Stimulated activated CD4-positive, alpha-beta T cell treated with anti-CD3 and anti-CD28 coated beads, Interleukin-12 subunit alpha, Interleukin-12 subunit beta, amount 100 ng/mL, for 4 hours (primary cell): ENCODE data around the gene USP17L20.
"Not testable (repeated sequence)": the region's sequence is repeated elsewhere in the genome, so short reads cannot be mapped to it uniquely, and the experiment has no call there.

ENCODE experiments used
- DNase-seq: peaks from one replicate; pipeline ENCODE4 v3.0.0-alpha.2; 2020

USP17L20 gene, protein sequence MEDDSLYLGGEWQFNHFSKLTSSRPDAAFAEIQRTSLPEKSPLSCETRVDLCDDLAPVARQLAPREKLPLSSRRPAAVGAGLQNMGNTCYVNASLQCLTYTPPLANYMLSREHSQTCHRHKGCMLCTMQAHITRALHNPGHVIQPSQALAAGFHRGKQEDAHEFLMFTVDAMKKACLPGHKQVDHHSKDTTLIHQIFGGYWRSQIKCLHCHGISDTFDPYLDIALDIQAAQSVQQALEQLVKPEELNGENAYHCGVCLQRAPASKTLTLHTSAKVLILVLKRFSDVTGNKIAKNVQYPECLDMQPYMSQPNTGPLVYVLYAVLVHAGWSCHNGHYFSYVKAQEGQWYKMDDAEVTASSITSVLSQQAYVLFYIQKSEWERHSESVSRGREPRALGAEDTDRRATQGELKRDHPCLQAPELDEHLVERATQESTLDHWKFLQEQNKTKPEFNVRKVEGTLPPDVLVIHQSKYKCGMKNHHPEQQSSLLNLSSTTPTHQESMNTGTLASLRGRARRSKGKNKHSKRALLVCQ

GRCh38 chr4:9257824-9258223 lies at the start of gene USP17L20:
TSS of gene USP17L20 (plus strand) at chr4:9258124. CDS start at chr4:9258124, 0 bp downstream.
- not testable (repeated sequence) for DNase-seq

DNA sequence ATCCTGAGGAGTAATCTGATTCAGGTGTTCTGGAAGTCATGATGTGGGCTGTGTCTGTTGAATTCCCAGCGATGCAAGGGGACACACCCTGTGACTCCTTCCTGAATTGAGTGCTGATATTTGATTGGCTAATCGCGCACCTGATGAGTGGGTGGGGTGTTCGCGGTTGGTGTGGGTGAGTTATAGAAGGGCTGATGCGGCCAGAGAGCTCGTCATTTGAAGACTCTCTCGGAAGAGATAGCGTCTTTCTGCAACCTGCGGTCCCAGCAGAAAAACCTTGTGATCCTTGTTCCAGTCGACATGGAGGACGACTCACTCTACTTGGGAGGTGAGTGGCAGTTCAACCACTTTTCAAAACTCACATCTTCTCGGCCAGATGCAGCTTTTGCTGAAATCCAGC lies 47.6 kb upstream of the USP17L20 start, which contains the start of gene USP17L10:
Gene USP17L10 (plus strand): TSS at position 301 of the 400 bp plus-strand sequence. CDS start 0 bp downstream, at position 301.
- not testable (repeated sequence) for DNase-seq

- DNase-seq, result not testable (repeated sequence)
Measured at GRCh38 chr4:9214701-9215100, 43.2 kb upstream of the USP17L20 start.

DNA sequence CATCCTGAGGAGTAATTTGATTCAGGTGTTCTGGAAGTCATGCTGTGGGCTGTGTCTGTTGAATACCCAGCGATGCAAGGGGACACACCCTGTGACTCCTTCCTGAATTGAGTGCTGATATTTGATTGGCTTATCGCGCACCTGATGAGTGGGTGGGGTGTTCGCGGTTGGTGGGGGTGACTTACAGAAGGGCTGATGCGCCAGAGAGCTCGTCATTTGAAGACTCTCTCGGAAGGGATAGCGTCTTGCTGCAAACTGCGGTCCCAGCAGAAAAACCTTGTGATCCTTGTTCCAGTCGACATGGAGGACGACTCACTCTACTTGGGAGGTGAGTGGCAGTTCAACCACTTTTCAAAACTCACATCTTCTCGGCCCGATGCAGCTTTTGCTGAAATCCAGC lies 42.8 kb upstream of the USP17L20 start, which contains the start of gene USP17L11:
Gene USP17L11 (plus strand): TSS at position 301 of the 400 bp plus-strand sequence. CDS start 0 bp downstream, at position 301.
- not testable (repeated sequence) for DNase-seq

- not testable (repeated sequence) for DNase-seq
Measured at GRCh38 chr4:9219852-9220251, 38.1 kb upstream of the USP17L20 start, which contains the start of gene USP17L12. TSS of gene USP17L12 (plus strand) at chr4:9220152. CDS start at chr4:9220152, 0 bp downstream.

DNA sequence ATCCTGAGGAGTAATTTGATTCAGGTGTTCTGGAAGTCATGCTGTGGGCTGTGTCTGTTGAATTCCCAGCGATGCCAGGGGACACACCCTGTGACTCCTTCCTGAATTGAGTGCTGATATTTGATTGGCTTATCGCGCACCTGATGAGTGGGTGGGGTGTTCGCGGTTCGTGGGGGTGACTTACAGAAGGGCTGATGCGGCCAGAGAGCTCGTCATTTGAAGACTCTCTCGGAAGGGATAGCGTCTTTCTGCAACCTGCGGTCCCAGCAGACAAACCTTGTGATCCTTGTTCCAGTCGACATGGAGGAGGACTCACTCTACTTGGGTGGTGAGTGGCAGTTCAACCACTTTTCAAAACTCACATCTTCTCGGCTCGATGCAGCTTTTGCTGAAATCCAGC lies 33.3 kb upstream of the USP17L20 start, which contains the start of gene USP17L13:
Gene USP17L13 (plus strand): TSS at position 301 of the 400 bp plus-strand sequence. CDS start 0 bp downstream, at position 301.
- not testable (repeated sequence) for DNase-seq

- not testable (repeated sequence) for DNase-seq
Measured at GRCh38 chr4:9230249-9230648, 27.7 kb upstream of the USP17L20 start.

GRCh38 chr4:9234085-9234484 lies 23.8 kb upstream of the USP17L20 start, which contains the start of gene USP17L15:
TSS of gene USP17L15 (plus strand) at chr4:9234385. CDS start at chr4:9234385, 0 bp downstream.
- not testable (repeated sequence) for DNase-seq

DNA sequence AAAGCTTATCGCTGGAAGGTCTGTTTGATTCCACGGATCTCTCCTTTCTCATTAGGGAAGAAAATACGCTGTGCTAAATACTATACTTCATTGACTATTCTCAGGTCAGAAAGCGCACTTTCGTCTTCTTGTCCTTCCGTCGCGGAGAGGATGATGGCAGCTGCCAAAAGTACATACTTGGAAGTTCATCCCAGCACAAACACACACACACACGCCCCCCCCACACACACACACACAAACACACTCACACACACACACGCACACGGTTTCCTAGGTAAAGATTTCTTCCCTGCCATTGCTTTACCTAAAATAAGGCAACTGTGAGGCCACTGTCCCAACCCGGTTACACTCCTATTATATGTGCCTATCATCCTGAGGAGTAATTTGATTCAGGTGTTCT lies 19.5 kb upstream of the USP17L20 start:
- not testable (repeated sequence) for DNase-seq

GRCh38 chr4:9243579-9243978 lies 14.3 kb upstream of the USP17L20 start, which contains the start of gene USP17L17:
TSS of gene USP17L17 (plus strand) at chr4:9243879. CDS start at chr4:9243879, 0 bp downstream.
- DNase-seq, result not testable (repeated sequence)

GRCh38 chr4:9247953-9248680 lies 9.8 kb upstream of the USP17L20 start, which contains the start of gene USP17L18:
TSS of gene USP17L18 (plus strand) at chr4:9248630. CDS start at chr4:9248630, 0 bp downstream.
- peak; percentile 0 for DNase-seq

- DNase-seq, result not testable (repeated sequence)
Measured at GRCh38 chr4:9253078-9253477, 4.8 kb upstream of the USP17L20 start, which contains the start of gene USP17L19. TSS of gene USP17L19 (plus strand) at chr4:9253378. CDS start at chr4:9253378, 0 bp downstream.

GRCh38 chr4:9262572-9262971 lies 4.6 kb downstream of the USP17L20 start, which contains the start of gene USP17L21:
TSS of gene USP17L21 (plus strand) at chr4:9262872. CDS start at chr4:9262872, 0 bp downstream.
- DNase-seq, result not testable (repeated sequence)

GRCh38 chr4:9267319-9267718 lies 9.4 kb downstream of the USP17L20 start, which contains the start of gene USP17L22:
TSS of gene USP17L22 (plus strand) at chr4:9267619. CDS start at chr4:9267619, 0 bp downstream.
- not testable (repeated sequence) for DNase-seq

DNA sequence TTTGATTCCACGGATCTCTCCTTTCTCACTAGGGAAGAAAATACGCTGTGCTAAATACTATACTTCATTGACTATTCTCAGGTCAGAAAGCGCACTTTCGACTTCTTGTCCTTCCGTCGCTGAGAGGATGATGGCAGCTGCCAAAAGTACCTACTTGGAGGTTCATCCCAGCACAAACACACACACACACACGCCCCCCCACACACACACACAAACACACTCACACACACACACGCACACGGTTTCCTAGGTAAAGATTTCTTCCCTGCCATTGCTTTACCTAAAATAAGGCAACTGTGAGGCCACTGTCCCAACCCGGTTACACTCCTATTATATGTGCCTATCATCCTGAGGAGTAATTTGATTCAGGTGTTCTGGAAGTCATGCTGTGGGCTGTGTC lies 13.8 kb downstream of the USP17L20 start:
- peak; percentile 4 for DNase-seq
